ENCODE results near the gene CENPM.

DNA sequence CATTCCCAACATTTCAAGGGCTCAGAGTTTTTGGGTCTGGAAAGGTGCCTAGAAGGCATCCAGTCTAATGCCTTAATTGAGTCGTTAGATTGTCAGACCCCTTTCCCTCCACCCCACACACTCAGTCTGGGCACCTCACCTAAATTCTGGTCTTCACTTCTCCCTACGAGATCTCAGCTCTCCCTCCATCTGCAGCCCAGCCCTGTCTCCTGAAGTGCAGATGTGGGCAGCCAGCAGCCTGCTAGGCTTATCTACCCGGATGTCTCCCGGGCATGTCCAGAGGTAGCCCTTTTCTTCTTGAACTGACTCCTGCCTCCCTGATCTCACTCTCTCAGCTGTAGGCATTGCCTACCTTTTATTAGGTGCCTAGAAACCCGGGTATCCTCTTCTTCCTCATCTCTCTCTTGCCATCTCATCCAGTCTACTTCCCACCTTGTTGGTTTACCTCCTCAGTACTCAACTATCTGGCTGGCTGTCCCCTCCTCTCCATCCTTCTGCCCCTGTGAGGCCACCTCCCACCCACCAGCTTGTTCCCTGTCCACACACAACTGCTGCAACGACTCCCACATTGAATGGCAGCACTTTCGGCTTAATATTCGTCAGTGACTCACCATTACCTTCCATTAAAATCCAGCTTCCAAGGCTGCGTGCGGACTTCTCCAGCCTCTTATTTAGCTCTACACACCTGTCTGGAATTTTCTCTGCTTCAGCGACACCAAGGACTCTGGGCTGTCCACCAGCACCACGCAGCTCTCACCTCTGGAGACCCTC is 28.5 kb upstream of the CENPM start:
- TF ChIP-seq, protein P1, sequence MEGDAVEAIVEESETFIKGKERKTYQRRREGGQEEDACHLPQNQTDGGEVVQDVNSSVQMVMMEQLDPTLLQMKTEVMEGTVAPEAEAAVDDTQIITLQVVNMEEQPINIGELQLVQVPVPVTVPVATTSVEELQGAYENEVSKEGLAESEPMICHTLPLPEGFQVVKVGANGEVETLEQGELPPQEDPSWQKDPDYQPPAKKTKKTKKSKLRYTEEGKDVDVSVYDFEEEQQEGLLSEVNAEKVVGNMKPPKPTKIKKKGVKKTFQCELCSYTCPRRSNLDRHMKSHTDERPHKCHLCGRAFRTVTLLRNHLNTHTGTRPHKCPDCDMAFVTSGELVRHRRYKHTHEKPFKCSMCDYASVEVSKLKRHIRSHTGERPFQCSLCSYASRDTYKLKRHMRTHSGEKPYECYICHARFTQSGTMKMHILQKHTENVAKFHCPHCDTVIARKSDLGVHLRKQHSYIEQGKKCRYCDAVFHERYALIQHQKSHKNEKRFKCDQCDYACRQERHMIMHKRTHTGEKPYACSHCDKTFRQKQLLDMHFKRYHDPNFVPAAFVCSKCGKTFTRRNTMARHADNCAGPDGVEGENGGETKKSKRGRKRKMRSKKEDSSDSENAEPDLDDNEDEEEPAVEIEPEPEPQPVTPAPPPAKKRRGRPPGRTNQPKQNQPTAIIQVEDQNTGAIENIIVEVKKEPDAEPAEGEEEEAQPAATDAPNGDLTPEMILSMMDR (IDR thresholded peaks at IDR 0.05) = no peak
- TF ChIP-seq POLR2A (IDR thresholded peaks at IDR 0.05) = no peak
